Stimulated activated CD4-positive, alpha-beta T cell treated with anti-CD3 and anti-CD28 coated beads, Interleukin-12 subunit alpha, Interleukin-12 subunit beta, amount 100 ng/mL, for 4 hours (primary cell): Measurements from ENCODE around the gene FLT3LG.

Experiments used
- DNase-seq: peaks from one replicate; pipeline ENCODE4 v3.0.0-alpha.2; 2020

Gene FLT3LG

GRCh38 chr19:49473868-49474541 is at the start of gene FLT3LG:
FLT3LG (plus strand) TSS chr19:49474215; CDS start chr19:49474640, 425 bp downstream.
- peak; percentile 87 for DNase-seq

- DNase-seq: no peak
These were observed 48.8 kb upstream of the FLT3LG start, which contains the start of gene GFY for GRCh38 chr19:49425178-49425577. GFY (plus strand) TSS chr19:49425388; CDS start chr19:49426431, 1,043 bp downstream.

- no peak for DNase-seq
These were observed 48.0 kb upstream of the FLT3LG start for GRCh38 chr19:49425922-49426592.

GRCh38 chr19:49427339-49427738 is 46.7 kb upstream of the FLT3LG start:
- no peak for DNase-seq

- no peak for DNase-seq
These were observed 46.0 kb upstream of the FLT3LG start for GRCh38 chr19:49427855-49428546.

GRCh38 chr19:49428547-49429451 is 45.2 kb upstream of the FLT3LG start:
- no peak for DNase-seq

GRCh38 chr19:49430172-49430677 is 43.8 kb upstream of the FLT3LG start:
- DNase-seq: no peak

GRCh38 chr19:49430678-49431329 is 43.2 kb upstream of the FLT3LG start:
- no peak for DNase-seq

- no peak for DNase-seq
These were observed 42.7 kb upstream of the FLT3LG start for GRCh38 chr19:49431330-49431749.

- DNase-seq: no peak
These were observed 41.6 kb upstream of the FLT3LG start for GRCh38 chr19:49432141-49433073.

GRCh38 chr19:49433240-49433901 is 40.6 kb upstream of the FLT3LG start:
- DNase-seq: no peak

GRCh38 chr19:49434907-49435583 is 39.0 kb upstream of the FLT3LG start:
- DNase-seq: no peak

- no peak for DNase-seq
These were observed 38.3 kb upstream of the FLT3LG start for GRCh38 chr19:49435670-49436069.

GRCh38 chr19:49436381-49437017 is 37.5 kb upstream of the FLT3LG start:
- DNase-seq: peak; percentile 53

GRCh38 chr19:49437231-49437630 is 36.8 kb upstream of the FLT3LG start:
- no peak for DNase-seq

GRCh38 chr19:49438261-49438660 is 35.8 kb upstream of the FLT3LG start:
- no peak for DNase-seq

- no peak for DNase-seq
These were observed 34.2 kb upstream of the FLT3LG start for GRCh38 chr19:49439836-49440235.

GRCh38 chr19:49440439-49441209 is 33.4 kb upstream of the FLT3LG start:
- no peak for DNase-seq
